ENCODE results near the gene SLC25A19.
"Not testable (repeated sequence)": the region's sequence is repeated elsewhere in the genome, so short reads cannot be mapped to it uniquely, and the experiment has no call there.

Gene SLC25A19

GRCh38 chr17:75300280-75300679 lies 11.0 kb upstream of the SLC25A19 start:
- no peak overlapping the region for H3K4me3 ChIP-seq (ENCODE audit: low read depth, low read length)
- H3K27ac ChIP-seq: no peak overlapping the region
- DNase-seq: no peak
- in situ Hi-C loops (cut with HindIII; ENCODE audit: low pct_ligation_motif_present, low sequenced_read_pairs): no loop called here
- TF ChIP-seq CTCF (IDR thresholded peaks at IDR 0.05; ENCODE audit: low read depth, low read length, missing control alignments): no peak
- no peaks in the 10 kb centered on the region for H3K36me3 ChIP-seq (replicated peaks)
- no peaks in the 10 kb centered on the region for H3K27me3 ChIP-seq (replicated peaks)

GRCh38 chr17:75295201-75296158 lies 6.2 kb upstream of the SLC25A19 start:
- Histone ChIP-seq H3K27ac (no peak overlapping the region), H3K27me3 (replicated peaks) (no peaks in the 10 kb centered on the region), H3K4me3 (ENCODE audit: low read depth, low read length) (no peak overlapping the region), H3K36me3 (replicated peaks) (no peaks in the 10 kb centered on the region)
- in situ Hi-C loops (cut with HindIII; ENCODE audit: low pct_ligation_motif_present, low sequenced_read_pairs): no loop called here
- DNase-seq: no peak
- no peak for TF ChIP-seq CTCF (IDR thresholded peaks at IDR 0.05; ENCODE audit: low read depth, low read length, missing control alignments)

- H3K27ac ChIP-seq; H3K4me3 ChIP-seq (ENCODE audit: low read depth, low read length); H3K36me3 ChIP-seq (replicated peaks); in situ Hi-C loops (cut with HindIII; ENCODE audit: low pct_ligation_motif_present, low sequenced_read_pairs); DNase-seq; H3K27me3 ChIP-seq (replicated peaks): not testable (repeated sequence)
Observed at GRCh38 chr17:75292810-75293448, 3.7 kb upstream of the SLC25A19 start.

- no peaks in the 10 kb centered on the region for H3K27me3 ChIP-seq (replicated peaks)
- peak overlapping the region; percentile 97 for H3K27ac ChIP-seq
- H3K36me3 ChIP-seq (replicated peaks): peaks cover 7% of the 10 kb centered on the region
- in situ Hi-C loops (cut with HindIII; ENCODE audit: low pct_ligation_motif_present, low sequenced_read_pairs): no loop called here
- DNase-seq: peak; percentile 53
- peak overlapping the region; percentile 87 for H3K4me3 ChIP-seq (ENCODE audit: low read depth, low read length)
- peak; percentile 27 for TF ChIP-seq CTCF (IDR thresholded peaks at IDR 0.05; ENCODE audit: low read depth, low read length, missing control alignments)
Observed at GRCh38 chr17:75289832-75290337, 652 bp upstream of the SLC25A19 start.

- Histone ChIP-seq H3K36me3 (replicated peaks) (peaks cover 7% of the 10 kb centered on the region), H3K27me3 (replicated peaks) (no peaks in the 10 kb centered on the region), H3K27ac (peak overlapping the region; percentile 23), H3K4me3 (ENCODE audit: low read depth, low read length) (peak overlapping the region; percentile 87)
- no peak for TF ChIP-seq CTCF (IDR thresholded peaks at IDR 0.05; ENCODE audit: low read depth, low read length, missing control alignments)
- no peak for DNase-seq
- in situ Hi-C loops (cut with HindIII; ENCODE audit: low pct_ligation_motif_present, low sequenced_read_pairs): no loop called here
Observed at GRCh38 chr17:75288770-75289114, 491 bp downstream of the SLC25A19 start.

GRCh38 chr17:75288359-75288758 lies 874 bp downstream of the SLC25A19 start:
- Histone ChIP-seq H3K36me3 (replicated peaks) (peaks cover 7% of the 10 kb centered on the region), H3K27me3 (replicated peaks) (no peaks in the 10 kb centered on the region), H3K4me3 (ENCODE audit: low read depth, low read length) (peak overlapping the region; percentile 87), H3K27ac (no peak overlapping the region)
- in situ Hi-C loops (cut with HindIII; ENCODE audit: low pct_ligation_motif_present, low sequenced_read_pairs): no loop called here
- DNase-seq: no peak
- no peak for TF ChIP-seq CTCF (IDR thresholded peaks at IDR 0.05; ENCODE audit: low read depth, low read length, missing control alignments)
